Measurements from ENCODE around the gene PTPN22.

PTPN22 gene

GRCh38 chr1:113835686-113836290, 35.7 kb downstream of the PTPN22 start:
- Mint-ChIP-seq H3K27me3 (no peaks in the 10 kb centered on the region), H3K9me3 (no peaks in the 10 kb centered on the region), H3K36me3 (peaks cover 27% of the 10 kb centered on the region)

DNA sequence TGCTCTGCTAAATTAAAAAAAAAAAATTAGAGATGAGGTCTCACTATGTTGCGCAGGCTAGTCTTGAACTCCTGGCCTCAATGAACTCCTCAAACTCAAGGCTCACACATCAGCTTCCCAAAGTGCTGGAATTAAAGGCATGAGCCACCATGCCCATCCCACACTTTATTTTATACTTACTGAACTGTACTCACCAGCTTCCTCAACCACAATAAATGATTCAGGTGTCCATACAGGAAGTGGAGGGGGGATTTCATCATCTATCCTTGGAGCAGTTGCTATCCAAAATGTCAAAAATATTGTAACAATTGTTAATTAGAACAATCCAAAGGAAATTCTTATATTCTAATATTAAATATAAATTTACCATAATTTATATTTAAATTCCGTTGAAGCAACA, 36.8 kb downstream of the PTPN22 start:
- H3K9me3 Mint-ChIP-seq, result no peaks in the 10 kb centered on the region
- H3K4me3 Mint-ChIP-seq, result no peak overlapping the region
- no peaks in the 10 kb centered on the region for H3K27me3 Mint-ChIP-seq
- H3K4me1 Mint-ChIP-seq, result peaks cover 9% of the 10 kb centered on the region
- H3K36me3 Mint-ChIP-seq, result peaks cover 22% of the 10 kb centered on the region
- H3K27ac Mint-ChIP-seq, result no peak overlapping the region

More at GRCh38 chr1:113835686-113836290, 35.7 kb downstream of the PTPN22 start:
- H3K4me1 Mint-ChIP-seq, result peaks cover 9% of the 10 kb centered on the region
- no peak overlapping the region for H3K4me3 Mint-ChIP-seq
- no peak overlapping the region for H3K27ac Mint-ChIP-seq

- no peaks in the 10 kb centered on the region for H3K27me3 Mint-ChIP-seq
- no peak overlapping the region for H3K27ac Mint-ChIP-seq
- H3K4me3 Mint-ChIP-seq, result no peak overlapping the region
- peaks cover 23% of the 10 kb centered on the region for H3K36me3 Mint-ChIP-seq
- no peaks in the 10 kb centered on the region for H3K4me1 Mint-ChIP-seq
- H3K9me3 Mint-ChIP-seq, result no peaks in the 10 kb centered on the region
Observed at GRCh38 chr1:113830039-113830438, 41.5 kb downstream of the PTPN22 start.

GRCh38 chr1:113821916-113822315, 49.6 kb downstream of the PTPN22 start:
- H3K4me1 Mint-ChIP-seq, result no peaks in the 10 kb centered on the region
- no peaks in the 10 kb centered on the region for H3K27me3 Mint-ChIP-seq
- peaks cover 10% of the 10 kb centered on the region for H3K36me3 Mint-ChIP-seq
- H3K4me3 Mint-ChIP-seq, result no peak overlapping the region
- no peak overlapping the region for H3K27ac Mint-ChIP-seq
- H3K9me3 Mint-ChIP-seq, result no peaks in the 10 kb centered on the region

GRCh38 chr1:113818578-113818977, 52.9 kb downstream of the PTPN22 start:
- no peak overlapping the region for H3K27ac Mint-ChIP-seq
- peaks cover 10% of the 10 kb centered on the region for H3K36me3 Mint-ChIP-seq
- H3K27me3 Mint-ChIP-seq, result no peaks in the 10 kb centered on the region
- H3K4me1 Mint-ChIP-seq, result no peaks in the 10 kb centered on the region
- no peak overlapping the region for H3K4me3 Mint-ChIP-seq
- H3K9me3 Mint-ChIP-seq, result no peaks in the 10 kb centered on the region

GRCh38 chr1:113813218-113813617, 58.3 kb downstream of the PTPN22 start:
- Mint-ChIP-seq H3K27ac (peak overlapping the region; percentile 23), H3K9me3 (no peaks in the 10 kb centered on the region), H3K36me3 (peaks cover 6% of the 10 kb centered on the region), H3K4me1 (peaks cover 23% of the 10 kb centered on the region), H3K4me3 (peak overlapping the region; percentile 98), H3K27me3 (no peaks in the 10 kb centered on the region)

GRCh38 chr1:113812661-113813135, 58.8 kb downstream of the PTPN22 start:
- H3K4me1 Mint-ChIP-seq, result peaks cover 27% of the 10 kb centered on the region
- H3K36me3 Mint-ChIP-seq, result peaks cover 6% of the 10 kb centered on the region
- H3K27ac Mint-ChIP-seq, result peak overlapping the region; percentile 97
- no peaks in the 10 kb centered on the region for H3K9me3 Mint-ChIP-seq
- H3K27me3 Mint-ChIP-seq, result no peaks in the 10 kb centered on the region
- H3K4me3 Mint-ChIP-seq, result peak overlapping the region; percentile 98

DNA sequence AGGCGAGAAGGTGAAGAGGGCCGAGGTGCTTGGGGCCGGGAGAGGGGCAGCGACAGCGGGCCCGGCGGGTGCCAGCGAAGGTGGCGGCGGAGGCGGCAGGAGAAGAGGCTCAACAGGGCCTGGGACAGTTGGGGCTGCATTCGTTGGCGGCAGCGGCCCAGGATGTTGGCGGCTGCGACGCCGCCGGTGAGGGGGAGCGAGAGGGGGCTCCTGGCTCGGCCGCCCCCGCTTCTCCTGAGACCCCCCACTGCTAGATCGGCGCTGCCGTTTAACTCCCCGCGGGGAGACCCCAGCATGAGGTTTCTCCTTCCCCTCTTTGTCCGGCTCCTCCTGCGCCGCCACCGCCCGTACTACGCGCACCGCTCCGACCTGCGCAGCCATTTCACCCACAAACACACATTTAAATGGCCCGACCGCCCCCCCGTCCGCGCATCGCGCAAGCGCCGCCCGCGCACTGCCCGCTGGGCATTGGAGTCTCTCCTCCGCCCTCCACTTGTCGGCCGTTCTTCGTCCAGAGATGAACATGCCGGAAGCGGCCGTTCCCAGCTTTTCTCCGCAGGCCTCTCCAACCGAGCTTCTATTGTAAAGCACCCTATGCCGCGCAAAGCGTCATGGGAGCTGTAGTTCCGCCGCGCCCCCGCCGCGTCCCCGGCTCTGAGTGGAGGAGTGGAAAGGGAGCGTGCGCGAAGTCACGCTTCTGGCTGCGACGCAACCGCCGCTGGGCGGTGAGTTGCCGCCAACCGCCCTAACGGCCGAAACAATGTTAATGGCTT, 59.4 kb downstream of the PTPN22 start, which contains the start of gene RSBN1:
RSBN1 (minus strand) TSS at position 589 of the 773 bp plus-strand sequence; CDS start at position 525, 64 bp downstream.
- Mint-ChIP-seq H3K4me1 (peaks cover 31% of the 10 kb centered on the region), H3K36me3 (peaks cover 7% of the 10 kb centered on the region), H3K27ac (peak within 1 kb of the TSS; percentile 97), H3K9me3 (no peaks in the 10 kb centered on the region), H3K4me3 (peak within 1 kb of the TSS; percentile 98), H3K27me3 (no peaks in the 10 kb centered on the region)

DNA sequence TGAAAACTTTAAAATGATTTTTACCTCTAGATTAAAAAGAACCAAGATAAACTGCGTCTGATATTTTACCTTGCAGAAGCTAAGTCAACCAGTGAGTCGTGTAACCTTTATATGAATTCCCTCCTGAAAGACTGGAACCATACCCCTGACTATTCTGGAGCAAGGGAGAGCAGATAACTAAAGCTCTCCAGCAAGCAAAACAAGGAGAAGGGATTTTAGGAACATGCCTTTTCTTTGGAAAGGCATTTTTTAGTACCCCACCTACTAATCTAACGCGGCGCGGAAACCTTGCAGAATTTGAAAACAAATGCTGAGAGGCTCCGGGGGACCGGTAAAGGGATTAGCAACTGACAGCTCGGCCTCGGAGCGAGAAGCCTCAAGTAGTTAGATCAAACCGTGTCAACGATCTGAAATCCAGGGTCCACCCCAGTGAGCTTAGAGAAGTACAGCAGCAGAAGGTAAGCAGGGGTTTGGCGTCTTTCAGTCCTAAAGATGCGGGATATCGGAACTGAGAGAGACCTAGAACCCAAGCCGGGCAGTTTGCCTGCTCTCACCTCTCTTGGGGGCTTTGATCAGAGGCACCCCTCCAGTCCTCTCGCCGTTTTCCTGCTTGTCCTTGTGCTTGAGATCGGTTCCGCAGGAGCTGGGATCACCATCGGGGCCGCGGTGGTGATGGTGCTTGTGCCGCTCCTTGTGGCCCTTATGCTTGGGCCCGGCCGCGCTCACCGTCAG, 60.2 kb downstream of the PTPN22 start:
- H3K4me3 Mint-ChIP-seq, result peak overlapping the region; percentile 98
- H3K36me3 Mint-ChIP-seq, result peaks cover 5% of the 10 kb centered on the region
- H3K9me3 Mint-ChIP-seq, result no peaks in the 10 kb centered on the region
- H3K27ac Mint-ChIP-seq, result peak overlapping the region; percentile 96
- peaks cover 37% of the 10 kb centered on the region for H3K4me1 Mint-ChIP-seq
- no peaks in the 10 kb centered on the region for H3K27me3 Mint-ChIP-seq

- Mint-ChIP-seq H3K4me1 (peaks cover 51% of the 10 kb centered on the region), H3K36me3 (peaks cover 8% of the 10 kb centered on the region), H3K9me3 (no peaks in the 10 kb centered on the region), H3K27ac (no peak overlapping the region), H3K27me3 (no peaks in the 10 kb centered on the region), H3K4me3 (peak overlapping the region; percentile 98)
Observed at GRCh38 chr1:113809670-113810602, 61.6 kb downstream of the PTPN22 start.

- Mint-ChIP-seq H3K9me3 (no peaks in the 10 kb centered on the region), H3K4me1 (peaks cover 62% of the 10 kb centered on the region), H3K27ac (peak overlapping the region; percentile 56), H3K27me3 (no peaks in the 10 kb centered on the region), H3K4me3 (peak overlapping the region; percentile 72), H3K36me3 (peaks cover 9% of the 10 kb centered on the region)
Observed at GRCh38 chr1:113808450-113809195, 62.9 kb downstream of the PTPN22 start.

DNA sequence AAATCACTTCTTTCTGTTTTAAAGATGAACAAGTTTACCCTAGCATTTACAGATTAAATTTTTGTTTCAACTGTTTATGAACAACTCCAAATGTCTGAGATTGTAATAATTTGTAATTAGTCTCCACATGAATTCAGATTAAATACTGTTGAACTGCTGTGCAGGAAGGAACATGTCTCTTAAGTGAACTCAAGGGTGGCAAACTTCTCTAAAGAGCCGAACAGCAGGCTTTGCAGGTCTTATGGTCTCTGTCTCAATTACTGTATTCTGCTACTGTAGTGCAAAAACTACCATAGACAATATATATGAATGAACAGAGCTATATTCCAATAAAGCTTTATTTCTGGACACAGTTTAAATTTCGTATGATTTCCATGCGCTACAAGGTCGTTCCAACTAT, 65.9 kb downstream of the PTPN22 start:
- Mint-ChIP-seq H3K4me1 (peaks cover 91% of the 10 kb centered on the region), H3K27me3 (no peaks in the 10 kb centered on the region), H3K4me3 (no peak overlapping the region), H3K9me3 (no peaks in the 10 kb centered on the region), H3K36me3 (peaks cover 11% of the 10 kb centered on the region), H3K27ac (no peak overlapping the region)

DNA sequence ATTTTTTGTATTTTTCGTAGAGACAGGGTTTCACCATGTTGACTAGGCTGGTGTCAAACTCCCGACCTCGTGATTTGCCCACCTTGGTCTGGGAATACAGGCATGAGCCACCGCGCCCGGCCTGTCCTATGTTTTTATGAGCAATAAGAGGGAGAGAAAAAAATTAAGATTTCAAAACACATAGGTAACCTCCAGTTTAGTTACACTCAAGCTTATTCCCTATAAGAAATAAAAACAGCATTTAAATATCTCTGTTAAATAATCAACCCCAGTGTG, 66.3 kb downstream of the PTPN22 start:
- no peaks in the 10 kb centered on the region for H3K9me3 Mint-ChIP-seq
- no peaks in the 10 kb centered on the region for H3K27me3 Mint-ChIP-seq
- no peak overlapping the region for H3K27ac Mint-ChIP-seq
- H3K36me3 Mint-ChIP-seq, result peaks cover 11% of the 10 kb centered on the region
- H3K4me3 Mint-ChIP-seq, result peak overlapping the region; percentile 33
- peaks cover 92% of the 10 kb centered on the region for H3K4me1 Mint-ChIP-seq

GRCh38 chr1:113804421-113805255, 66.9 kb downstream of the PTPN22 start:
- peak overlapping the region; percentile 36 for H3K27ac Mint-ChIP-seq

More at GRCh38 chr1:113804421-113805255, 66.9 kb downstream of the PTPN22 start:
- H3K9me3 Mint-ChIP-seq, result no peaks in the 10 kb centered on the region
- H3K36me3 Mint-ChIP-seq, result peaks cover 11% of the 10 kb centered on the region
- H3K27me3 Mint-ChIP-seq, result no peaks in the 10 kb centered on the region
- peaks cover 91% of the 10 kb centered on the region for H3K4me1 Mint-ChIP-seq
- peak overlapping the region; percentile 33 for H3K4me3 Mint-ChIP-seq

Measured in activated naive CD4-positive, alpha-beta T cell treated with anti-CD3 and anti-CD28 coated beads, Interleukin-2, amount 50 U/mL, for 24 hours (primary cell).